SW480 (cell line): Measurements from ENCODE around the gene TTC39C.
A peak's percentile ranks its signal among the peaks of the same experiment; 100 is the strongest.
"Not testable (repeated sequence)": the region's sequence is repeated elsewhere in the genome, so short reads cannot be mapped to it uniquely, and the experiment has no call there.

Experiments used
- DNase-seq: peaks from one replicate; pipeline ENCODE4 v3.0.0-alpha.2; 2016; ENCODE audit warnings: low spot score

The TTC39C gene

GRCh38 chr18:24054130-24054529 lies 39.6 kb downstream of the TTC39C start:
- DNase-seq = no peak

DNA sequence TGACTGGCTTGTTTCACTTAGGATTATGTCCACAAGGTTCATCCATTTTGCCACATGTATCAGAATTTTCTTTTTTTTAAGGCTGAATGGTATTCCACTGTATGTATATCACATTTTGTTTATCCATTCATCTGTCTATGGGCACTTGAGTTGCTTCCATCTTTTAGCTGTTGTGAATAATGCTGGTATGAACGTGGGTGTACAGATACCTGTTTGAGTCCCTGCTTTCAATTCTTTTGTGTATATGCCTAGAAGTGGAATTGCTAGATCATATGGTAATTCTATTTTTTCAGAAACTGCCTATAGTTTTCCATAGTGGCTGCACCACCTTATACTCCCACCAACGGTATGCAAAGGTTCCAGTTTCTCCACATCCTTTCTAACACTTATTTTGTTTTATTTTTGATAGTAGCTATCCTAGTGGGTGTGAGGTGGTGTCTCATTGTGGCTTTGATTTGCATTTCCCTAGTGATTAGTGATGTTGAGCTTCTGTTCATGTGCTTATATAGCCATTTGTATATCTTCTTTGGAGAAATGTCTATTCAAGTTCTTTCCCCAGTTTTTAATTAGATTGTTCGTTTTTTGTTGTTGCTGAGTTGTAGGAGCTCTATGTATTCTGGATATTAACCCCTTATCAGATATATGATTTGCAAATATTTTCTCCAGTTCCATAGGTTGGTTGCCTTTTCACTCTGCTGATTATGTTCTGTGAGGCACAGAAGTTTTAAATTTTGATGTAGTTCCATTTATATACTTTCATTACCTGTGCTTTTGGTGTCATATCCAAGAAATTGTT lies 40.7 kb downstream of the TTC39C start:
- DNase-seq = no peak

DNA sequence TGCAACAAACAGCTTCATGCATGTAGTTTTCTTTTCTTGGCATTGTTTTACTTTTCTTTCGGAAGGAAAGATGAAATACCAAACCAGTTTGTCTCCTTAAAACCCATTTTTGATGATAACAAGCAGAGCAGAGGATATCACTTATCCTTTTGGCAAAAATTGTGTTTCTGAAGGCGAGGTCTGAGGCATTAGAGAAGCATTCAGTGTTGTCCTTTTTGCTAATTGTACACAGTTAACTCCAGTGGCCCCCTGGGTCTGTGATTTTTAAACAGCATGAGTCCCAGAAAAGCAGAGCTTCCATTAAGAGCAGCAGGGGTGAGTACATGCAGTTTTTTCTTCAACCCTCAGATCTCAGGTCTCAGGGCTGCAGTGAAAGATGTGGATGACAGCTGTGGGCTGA lies 41.3 kb downstream of the TTC39C start:
- DNase-seq = no peak

- no peak for DNase-seq
These were observed 42.0 kb downstream of the TTC39C start for GRCh38 chr18:24056506-24056905.

DNA sequence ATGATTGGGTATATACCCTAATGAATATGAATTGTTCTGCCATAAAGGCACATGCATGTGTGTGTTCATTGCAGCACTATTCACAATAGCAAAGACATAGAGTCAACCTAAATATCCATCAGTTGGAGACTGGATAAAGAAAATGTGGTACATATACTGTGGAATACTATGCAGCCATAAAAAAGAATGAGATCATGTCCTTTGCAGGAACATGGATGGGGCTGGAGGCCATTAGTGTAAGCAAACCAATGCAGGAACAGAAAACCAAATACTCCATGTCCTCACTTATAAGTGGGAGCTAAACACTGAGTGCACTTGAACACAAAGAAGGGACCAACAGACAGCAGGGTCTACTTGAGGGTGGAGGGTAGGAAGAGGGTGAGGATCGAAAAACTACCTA lies 43.2 kb downstream of the TTC39C start:
- no peak for DNase-seq

GRCh38 chr18:24059385-24059784 lies 44.8 kb downstream of the TTC39C start:
- not testable (repeated sequence) for DNase-seq

DNA sequence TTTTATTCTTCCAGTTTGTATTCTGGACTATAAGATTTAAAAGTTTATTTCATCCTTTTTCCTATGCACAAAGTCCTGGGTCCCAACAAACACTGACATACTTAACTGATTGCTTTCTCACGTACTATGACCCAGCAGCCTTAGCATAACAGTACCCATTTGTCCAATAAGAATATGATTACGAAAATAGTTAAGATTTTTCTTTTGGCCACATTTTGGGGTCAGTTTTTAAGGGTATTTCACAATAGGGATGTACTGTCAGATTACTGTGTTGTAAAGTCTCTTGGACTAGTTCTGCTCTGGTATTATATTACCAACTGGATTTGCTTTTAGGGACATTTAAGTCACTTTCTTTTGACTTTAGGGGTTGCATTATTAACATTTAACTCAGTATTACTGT lies 46.1 kb downstream of the TTC39C start:
- no peak for DNase-seq

DNA sequence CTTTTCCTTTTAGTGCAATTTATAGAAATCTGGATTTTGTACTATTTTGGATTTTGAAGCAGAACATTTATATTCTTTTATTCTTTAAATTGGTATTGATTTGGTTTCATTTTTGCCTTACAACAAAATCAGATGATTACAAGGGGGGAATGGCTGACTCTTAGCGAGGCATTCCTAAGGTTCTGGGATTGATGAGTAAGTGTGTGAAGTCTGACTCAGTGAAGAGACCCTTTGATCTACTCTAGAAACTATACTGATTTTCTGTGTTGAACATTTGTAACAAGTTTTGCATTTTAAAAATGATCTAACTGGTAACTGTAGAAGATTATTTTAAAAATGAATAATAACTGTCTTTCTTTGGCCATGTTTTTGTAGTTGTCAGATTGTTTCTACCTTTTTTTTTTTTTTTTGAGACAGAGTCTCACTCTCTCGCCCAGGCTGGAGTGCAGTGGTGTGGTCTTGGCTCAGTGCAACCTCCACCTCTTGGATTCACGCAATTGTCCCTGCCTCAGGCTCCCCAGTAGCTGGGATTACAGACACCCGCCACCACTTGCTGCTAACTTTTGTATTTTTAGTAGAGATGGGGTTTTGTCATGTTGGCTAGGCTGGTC lies 48.7 kb downstream of the TTC39C start:
- DNase-seq = no peak

GRCh38 chr18:24064391-24065100 lies 50.0 kb downstream of the TTC39C start:
- no peak for DNase-seq

DNA sequence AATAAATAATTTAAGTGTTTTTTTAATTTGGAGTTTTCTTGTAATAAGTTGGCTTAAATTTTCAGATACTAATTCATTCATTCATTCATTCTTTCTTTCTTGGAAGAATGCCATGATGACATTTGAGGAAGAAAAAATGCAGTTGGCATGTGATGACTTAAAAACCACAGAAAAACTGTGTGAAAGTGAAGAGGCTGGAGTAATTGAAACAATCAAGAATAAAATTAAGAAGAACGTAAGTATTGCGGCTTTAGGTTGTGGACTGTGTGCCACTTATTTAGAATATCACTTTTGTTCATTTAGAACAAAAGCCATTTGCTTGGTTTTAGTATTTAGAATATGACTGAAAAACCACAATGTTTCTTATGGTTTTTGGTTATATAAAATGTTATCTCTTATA lies 51.4 kb downstream of the TTC39C start:
- no peak for DNase-seq

DNA sequence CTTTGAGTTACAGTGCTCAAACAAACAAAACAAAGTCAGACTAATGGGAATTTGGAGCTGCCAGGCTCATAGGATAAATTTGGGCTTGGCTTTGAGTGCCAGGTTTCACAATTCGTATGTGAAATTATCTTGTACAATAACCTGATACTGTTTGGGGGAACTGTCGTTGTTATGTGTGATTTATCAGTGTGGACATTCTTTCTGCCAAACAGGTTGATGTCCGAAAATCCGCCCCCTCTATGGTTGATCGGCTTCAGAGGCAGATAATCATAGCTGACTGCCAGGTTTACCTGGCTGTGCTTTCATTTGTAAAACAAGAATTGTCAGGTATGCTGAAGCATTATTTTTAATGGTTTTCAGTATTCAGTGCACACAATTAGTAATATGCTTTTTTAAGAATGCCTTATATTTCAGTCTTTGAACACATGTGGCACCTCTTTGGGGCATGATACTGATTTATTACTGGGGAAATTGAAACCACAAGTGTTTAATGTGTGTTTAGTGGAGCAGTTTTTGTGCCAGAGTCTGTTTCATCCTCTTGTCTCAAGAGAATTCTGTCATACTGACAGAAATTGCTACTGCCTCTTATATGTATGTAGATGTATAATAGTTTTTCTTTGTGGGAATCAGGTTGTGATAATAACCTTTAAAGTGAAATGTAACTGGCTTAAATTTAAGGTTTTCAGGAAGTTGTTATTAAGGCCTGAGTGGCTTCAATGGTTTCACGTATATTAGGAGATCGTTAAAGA lies 54.6 kb downstream of the TTC39C start:
- no peak for DNase-seq

- DNase-seq = no peak
These were observed 56.5 kb downstream of the TTC39C start for GRCh38 chr18:24071029-24071428.

- DNase-seq = no peak
These were observed 57.2 kb downstream of the TTC39C start for GRCh38 chr18:24071779-24072178.

DNA sequence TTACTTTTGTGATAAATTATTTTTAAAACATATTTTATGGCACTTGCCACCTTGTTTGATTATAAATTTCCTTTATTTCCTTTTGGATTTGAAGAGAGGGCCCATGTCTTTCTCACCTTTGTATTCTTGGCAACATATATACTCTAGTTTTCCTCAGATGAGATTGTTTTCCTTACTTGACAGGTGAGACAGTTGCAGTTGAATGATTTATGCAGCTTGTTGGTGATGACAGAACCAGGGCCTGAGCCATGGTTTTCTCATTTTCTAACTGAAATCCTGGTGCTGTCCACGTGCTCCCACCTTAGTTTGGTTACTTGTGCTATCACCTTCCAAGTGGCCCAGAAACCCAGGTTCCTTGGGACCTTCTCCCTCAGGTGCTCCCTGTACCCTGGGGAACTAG lies 58.2 kb downstream of the TTC39C start:
- no peak for DNase-seq

- no peak for DNase-seq
These were observed 59.2 kb downstream of the TTC39C start for GRCh38 chr18:24073791-24074190.

- not testable (repeated sequence) for DNase-seq
These were observed 60.2 kb downstream of the TTC39C start for GRCh38 chr18:24074757-24075156.

GRCh38 chr18:24075767-24076597 lies 61.4 kb downstream of the TTC39C start:
- DNase-seq = peak; percentile 99

DNA sequence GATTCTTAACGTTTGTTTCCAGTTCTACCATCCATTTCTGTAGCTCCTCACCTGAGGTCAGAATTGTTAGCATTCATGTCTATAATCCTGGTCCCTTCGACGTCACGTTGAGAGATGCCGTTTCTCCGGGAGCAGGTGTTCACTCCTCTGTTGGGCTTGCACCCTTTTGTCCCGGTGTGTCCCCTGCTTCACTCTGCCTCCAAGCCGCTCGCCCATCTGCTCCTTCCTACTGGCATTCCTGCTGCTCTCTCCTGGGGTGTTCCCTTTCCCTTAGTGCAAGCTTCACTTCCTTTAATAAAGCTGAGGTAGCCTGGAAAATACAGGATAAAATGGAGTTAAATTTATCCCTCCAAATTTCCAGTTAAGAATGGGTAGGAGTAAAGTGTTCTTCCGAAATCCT lies 62.4 kb downstream of the TTC39C start:
- DNase-seq = no peak

- no peak for DNase-seq
These were observed 63.8 kb downstream of the TTC39C start for GRCh38 chr18:24078391-24078790.

- DNase-seq = no peak
These were observed 66.3 kb downstream of the TTC39C start for GRCh38 chr18:24080861-24081260.

- DNase-seq = no peak
These were observed 69.0 kb downstream of the TTC39C start for GRCh38 chr18:24083550-24083949.

GRCh38 chr18:24086082-24086481 lies 71.5 kb downstream of the TTC39C start:
- no peak for DNase-seq
